Measurements from ENCODE around the gene PIEZO1.

DNA sequence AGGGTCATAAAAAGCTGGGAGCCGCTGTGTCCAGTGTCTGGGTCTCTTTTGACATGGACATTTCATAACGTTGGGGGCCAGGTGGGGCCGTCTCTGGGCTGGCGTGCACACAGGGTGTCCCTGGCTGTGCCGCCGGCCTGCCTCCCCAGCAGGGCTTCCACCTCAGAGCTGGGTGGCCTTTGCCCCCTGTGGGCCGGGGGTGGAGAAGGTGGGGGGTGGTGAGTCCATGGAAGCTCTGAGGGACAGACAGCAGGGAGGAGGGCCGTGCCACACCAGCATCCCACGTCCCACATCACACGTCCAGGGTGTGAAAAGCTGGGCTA, 97.8 kb downstream of the PIEZO1 start:
- TF ChIP-seq, protein P1, sequence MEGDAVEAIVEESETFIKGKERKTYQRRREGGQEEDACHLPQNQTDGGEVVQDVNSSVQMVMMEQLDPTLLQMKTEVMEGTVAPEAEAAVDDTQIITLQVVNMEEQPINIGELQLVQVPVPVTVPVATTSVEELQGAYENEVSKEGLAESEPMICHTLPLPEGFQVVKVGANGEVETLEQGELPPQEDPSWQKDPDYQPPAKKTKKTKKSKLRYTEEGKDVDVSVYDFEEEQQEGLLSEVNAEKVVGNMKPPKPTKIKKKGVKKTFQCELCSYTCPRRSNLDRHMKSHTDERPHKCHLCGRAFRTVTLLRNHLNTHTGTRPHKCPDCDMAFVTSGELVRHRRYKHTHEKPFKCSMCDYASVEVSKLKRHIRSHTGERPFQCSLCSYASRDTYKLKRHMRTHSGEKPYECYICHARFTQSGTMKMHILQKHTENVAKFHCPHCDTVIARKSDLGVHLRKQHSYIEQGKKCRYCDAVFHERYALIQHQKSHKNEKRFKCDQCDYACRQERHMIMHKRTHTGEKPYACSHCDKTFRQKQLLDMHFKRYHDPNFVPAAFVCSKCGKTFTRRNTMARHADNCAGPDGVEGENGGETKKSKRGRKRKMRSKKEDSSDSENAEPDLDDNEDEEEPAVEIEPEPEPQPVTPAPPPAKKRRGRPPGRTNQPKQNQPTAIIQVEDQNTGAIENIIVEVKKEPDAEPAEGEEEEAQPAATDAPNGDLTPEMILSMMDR (IDR thresholded peaks at IDR 0.05) = no peak
- no peak for TF ChIP-seq POLR2AphosphoS5 (IDR thresholded peaks at IDR 0.05)
